OCI-LY3 (cell line): ENCODE results near the gene KCNQ1.

Experiments used
- H2AFZ ChIP-seq: fragments of 200-600, 300-600 bp; shearing (Covaris generic); 2 replicates; pipeline ENCODE4 v1.6.0; 2014; ENCODE audit warnings: antibody characterized with exemption, low read depth, low read length
- H3K27ac ChIP-seq: fragments of 200-600, 300-600 bp; sonication (generic); 2 replicates; pipeline ENCODE4 v1.5.1; 2014; ENCODE audit warnings: mild to moderate bottlenecking, low read length, moderate library complexity, mixed read lengths
- H3K27me3 ChIP-seq: fragments of 200-600, 300-600 bp; sonication (generic); 2 replicates; pipeline ENCODE4 v1.6.1; 2014; ENCODE audit warnings: low read depth, low read length, mixed read lengths
- H3K36me3 ChIP-seq: fragments of 200-600, 300-600 bp; sonication (generic); replicated peaks from 2 replicates; pipeline ENCODE3; 2014; ENCODE audit warnings: low read depth, low read length, mixed read lengths
- H3K4me1 ChIP-seq: fragments of 300-600, 200-600 bp; sonication (generic); 2 replicates; pipeline ENCODE4 v1.6.1; 2014; ENCODE audit warnings: low read length, mixed read lengths
- H3K4me2 ChIP-seq: fragments of 200-600, 300-600 bp; sonication (generic); 2 replicates; pipeline ENCODE4 v1.6.1; 2014; ENCODE audit warnings: low read length, mixed read lengths
- H3K4me3 ChIP-seq: fragments of 300-600, 200-600 bp; sonication (generic); 2 replicates; pipeline ENCODE4 v1.5.1; 2014; ENCODE audit warnings: antibody characterized with exemption, mild to moderate bottlenecking, low read length, moderate library complexity
- H3K79me2 ChIP-seq: fragments of 300-600, 200-600 bp; shearing (Covaris generic); 2 replicates; pipeline ENCODE4 v1.6.1; 2014; ENCODE audit warnings: mild to moderate bottlenecking, low read length, mixed read lengths
- H3K9ac ChIP-seq: fragments of 300-600, 200-600 bp; shearing (Covaris generic); 2 replicates; pipeline ENCODE4 v1.6.0; 2014; ENCODE audit warnings: mild to moderate bottlenecking, low read length, moderate library complexity
- H3K9me3 ChIP-seq: fragments of 200-600, 300-600 bp; shearing (Covaris generic); 2 replicates; pipeline ENCODE4 v1.6.1; 2014; ENCODE audit warnings: low read length, mixed read lengths; ENCODE audit not compliant: insufficient read depth
- H4K20me1 ChIP-seq: fragments of 200-600, 300-600 bp; sonication (generic); 2 replicates; pipeline ENCODE4 v1.6.1; 2016; ENCODE audit warnings: low read length, mixed read lengths; ENCODE audit not compliant: insufficient read depth
- EZH2phosphoT487 ChIP-seq: fragments of 200-600 bp; shearing (Covaris generic); IDR thresholded peaks from 2 replicates; pipeline ENCODE4 v1.6.1; 2018; ENCODE audit warnings: antibody characterized with exemption, mixed run types, low read depth
- TF ChIP-seq, protein P1 (sequence below): fragments of 200-600, 300-600 bp; sonication (generic); IDR thresholded peaks from 2 replicates; pipeline ENCODE4 v1.5.1; 2014; ENCODE audit warnings: antibody characterized with exemption, low read length, low read depth

The KCNQ1 gene

DNA sequence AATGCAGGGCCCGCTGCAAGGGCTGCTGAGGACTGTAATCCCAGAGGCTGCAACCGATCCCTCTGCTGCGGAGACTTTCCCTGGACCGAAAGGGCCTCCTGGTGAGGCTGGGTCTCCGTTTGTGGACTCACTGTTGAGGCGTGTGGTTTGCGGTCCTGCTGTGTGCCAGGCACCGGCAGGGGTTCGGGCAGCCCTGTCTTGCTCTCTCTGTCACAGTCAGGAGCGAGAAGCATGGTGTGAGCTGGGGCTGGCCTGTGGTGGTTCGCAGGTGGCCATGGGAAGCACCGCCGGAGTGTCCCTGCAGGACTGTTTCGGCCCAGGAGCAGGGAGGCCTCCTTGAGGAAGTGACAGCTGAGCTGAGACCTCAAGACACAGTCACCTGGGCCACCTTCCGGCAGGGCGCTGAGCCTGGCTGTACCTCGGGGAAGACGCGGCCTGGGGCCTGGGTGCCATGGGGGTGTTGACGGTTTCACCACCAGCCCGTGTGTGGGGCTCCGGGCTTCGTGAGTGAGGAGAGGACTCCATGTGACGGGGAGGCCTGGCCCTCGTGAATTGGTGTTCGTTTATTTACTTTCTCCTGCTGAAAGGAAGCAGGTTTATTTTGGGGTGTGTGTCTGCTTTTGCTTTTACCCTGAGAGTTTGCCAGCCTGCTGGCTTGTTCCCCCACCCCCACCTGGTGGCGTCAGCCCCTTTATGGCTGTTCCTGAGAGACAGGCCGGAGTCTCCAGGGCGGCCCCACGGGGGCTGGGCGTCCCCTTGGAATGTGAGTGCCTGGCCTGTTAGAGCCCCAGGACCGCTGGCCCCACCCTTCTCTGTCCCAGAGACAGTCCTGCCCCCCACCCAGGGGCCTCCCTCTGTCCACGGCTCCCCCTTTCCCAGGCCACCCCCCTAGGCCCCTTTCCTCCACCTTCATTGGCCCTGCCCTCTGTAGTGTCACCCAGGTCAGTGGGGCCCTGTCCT is 132.5 kb downstream of the KCNQ1 start:
- no peaks in the 10 kb centered on the region for H3K9me3 ChIP-seq
- TF ChIP-seq EZH2phosphoT487, result no peak
- TF ChIP-seq, protein P1, sequence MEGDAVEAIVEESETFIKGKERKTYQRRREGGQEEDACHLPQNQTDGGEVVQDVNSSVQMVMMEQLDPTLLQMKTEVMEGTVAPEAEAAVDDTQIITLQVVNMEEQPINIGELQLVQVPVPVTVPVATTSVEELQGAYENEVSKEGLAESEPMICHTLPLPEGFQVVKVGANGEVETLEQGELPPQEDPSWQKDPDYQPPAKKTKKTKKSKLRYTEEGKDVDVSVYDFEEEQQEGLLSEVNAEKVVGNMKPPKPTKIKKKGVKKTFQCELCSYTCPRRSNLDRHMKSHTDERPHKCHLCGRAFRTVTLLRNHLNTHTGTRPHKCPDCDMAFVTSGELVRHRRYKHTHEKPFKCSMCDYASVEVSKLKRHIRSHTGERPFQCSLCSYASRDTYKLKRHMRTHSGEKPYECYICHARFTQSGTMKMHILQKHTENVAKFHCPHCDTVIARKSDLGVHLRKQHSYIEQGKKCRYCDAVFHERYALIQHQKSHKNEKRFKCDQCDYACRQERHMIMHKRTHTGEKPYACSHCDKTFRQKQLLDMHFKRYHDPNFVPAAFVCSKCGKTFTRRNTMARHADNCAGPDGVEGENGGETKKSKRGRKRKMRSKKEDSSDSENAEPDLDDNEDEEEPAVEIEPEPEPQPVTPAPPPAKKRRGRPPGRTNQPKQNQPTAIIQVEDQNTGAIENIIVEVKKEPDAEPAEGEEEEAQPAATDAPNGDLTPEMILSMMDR, result no peak
- no peaks in the 10 kb centered on the region for H3K36me3 ChIP-seq
- H3K4me2 ChIP-seq, result no peak overlapping the region
- no peak overlapping the region for H3K9ac ChIP-seq
- no peaks in the 10 kb centered on the region for H4K20me1 ChIP-seq
- no peaks in the 10 kb centered on the region for H3K27me3 ChIP-seq
- no peak overlapping the region for H3K4me3 ChIP-seq
- no peak overlapping the region for H2AFZ ChIP-seq
- no peak overlapping the region for H3K27ac ChIP-seq
- no peaks in the 10 kb centered on the region for H3K79me2 ChIP-seq
- no peaks in the 10 kb centered on the region for H3K4me1 ChIP-seq

DNA sequence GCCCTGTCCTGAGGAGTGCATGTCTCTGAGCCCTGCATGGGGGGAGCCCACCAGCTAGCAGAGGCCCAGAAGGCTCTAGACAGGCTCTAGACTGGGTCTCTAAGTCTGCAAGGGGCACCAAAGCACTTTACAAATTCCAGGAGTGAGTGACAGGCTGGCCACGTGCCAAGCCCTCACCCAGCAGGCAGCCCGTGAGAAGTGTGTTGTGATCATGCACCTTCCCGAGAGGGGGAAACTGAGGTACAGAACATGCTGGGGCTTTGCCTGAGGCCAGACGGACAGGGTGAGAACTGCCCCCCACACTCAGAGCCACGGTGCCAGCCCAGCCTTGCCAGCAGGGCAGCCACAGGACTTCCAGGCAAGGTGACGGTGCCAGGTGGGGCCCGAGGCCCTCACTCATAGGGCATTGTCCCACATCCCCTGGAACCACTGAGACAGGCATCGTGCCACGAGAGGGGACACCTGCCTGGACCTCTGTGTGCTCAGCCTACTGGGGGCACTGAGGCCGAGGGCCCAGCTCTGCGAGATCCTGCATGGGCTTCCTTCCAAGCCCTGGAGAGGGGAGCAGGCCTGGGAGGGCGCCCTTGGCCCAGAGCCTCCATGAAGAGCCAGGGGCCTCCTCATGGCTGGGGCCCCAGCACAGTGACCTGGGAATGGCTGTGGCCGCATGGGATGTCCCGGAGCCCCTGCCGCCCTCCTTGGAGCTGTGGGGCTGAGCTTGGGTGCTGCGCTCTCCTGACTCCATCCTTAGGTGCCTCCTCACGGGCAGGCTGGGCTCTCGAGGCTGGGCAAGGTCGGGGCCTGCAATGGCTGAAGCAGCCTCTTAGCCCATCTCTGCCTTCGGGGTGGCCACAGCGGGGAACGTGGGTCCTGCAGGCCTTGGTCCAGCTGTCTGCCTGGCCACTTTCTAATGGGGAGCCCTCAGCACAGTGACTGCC is 133.5 kb downstream of the KCNQ1 start:
- Histone ChIP-seq H3K9ac (no peak overlapping the region), H3K27ac (no peak overlapping the region)
- TF ChIP-seq EZH2phosphoT487, result no peak
- TF ChIP-seq, protein P1, result no peak

DNA sequence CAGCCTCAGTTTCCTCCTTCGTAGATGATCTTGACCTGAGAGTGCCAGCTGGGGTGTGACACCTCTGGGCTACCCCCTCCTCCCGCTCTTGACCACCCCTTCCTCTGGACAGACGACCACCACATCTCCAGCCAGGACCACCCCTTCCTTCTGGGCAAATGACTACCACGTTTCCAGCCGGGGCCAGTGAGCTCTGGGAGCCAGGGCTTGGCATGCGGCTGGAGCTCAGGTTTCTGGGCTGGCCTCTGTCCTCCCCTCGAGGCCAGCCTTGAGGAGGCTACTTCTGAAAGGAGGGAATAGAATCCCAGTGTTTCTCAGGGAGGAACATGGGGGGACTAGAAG is 134.1 kb downstream of the KCNQ1 start:
- Histone ChIP-seq H4K20me1 (no peaks in the 10 kb centered on the region), H3K4me1 (no peaks in the 10 kb centered on the region)

More for the DNA sequence above, 133.5 kb downstream of the KCNQ1 start:
- Histone ChIP-seq H3K4me2 (no peak overlapping the region), H3K9me3 (no peaks in the 10 kb centered on the region), H4K20me1 (no peaks in the 10 kb centered on the region), H3K4me1 (no peaks in the 10 kb centered on the region), H3K79me2 (no peaks in the 10 kb centered on the region), H2AFZ (no peak overlapping the region), H3K36me3 (no peaks in the 10 kb centered on the region), H3K4me3 (no peak overlapping the region), H3K27me3 (no peaks in the 10 kb centered on the region)

More for the DNA sequence above, 134.1 kb downstream of the KCNQ1 start:
- Histone ChIP-seq H3K27ac (no peak overlapping the region), H3K79me2 (no peaks in the 10 kb centered on the region), H3K9ac (no peak overlapping the region), H3K4me2 (no peak overlapping the region), H3K36me3 (no peaks in the 10 kb centered on the region), H3K27me3 (no peaks in the 10 kb centered on the region), H3K4me3 (no peak overlapping the region), H2AFZ (no peak overlapping the region), H3K9me3 (no peaks in the 10 kb centered on the region)
- TF ChIP-seq EZH2phosphoT487, result no peak
- TF ChIP-seq, protein P1, result no peak
